Stimulated activated naive CD8-positive, alpha-beta T cell treated with anti-CD3 and anti-CD28 coated beads, Interleukin-15, amount 100 ng/mL, for 72 hours (primary cell): ENCODE results near the gene CDCA3.
"Not testable (repeated sequence)": the region's sequence is repeated elsewhere in the genome, so short reads cannot be mapped to it uniquely, and the experiment has no call there.

Experiments used
- ATAC-seq: fragments of 150-1000 bp; cut with Tn5 transposase; 2 replicates; pipeline ENCODE4 v1.10.0; 2021; ENCODE audit warnings: mild to moderate bottlenecking, moderate library complexity
- DNase-seq, 2 donors: peaks; one replicate each; pipeline ENCODE4 v3.0.0; 2021 to 2022
- H3K27ac Mint-ChIP-seq, 2 donors: one replicate each; pipeline ENCODE4 v1.8.0; 2022; ENCODE audit warnings: mild to moderate bottlenecking in 2 of 2, mixed read lengths in 2 of 2, moderate library complexity in 2 of 2
- H3K27me3 Mint-ChIP-seq: one replicate; pipeline ENCODE4 v1.8.0; 2022; ENCODE audit warnings: mixed read lengths
- H3K4me1 Mint-ChIP-seq: one replicate; pipeline ENCODE4 v1.8.0; 2022; ENCODE audit warnings: mild to moderate bottlenecking, mixed read lengths
- H3K4me3 Mint-ChIP-seq, 2 donors: one replicate each; pipeline ENCODE4 v1.8.0; 2022; ENCODE audit warnings: mild to moderate bottlenecking in 2 of 2, mixed read lengths in 2 of 2, moderate library complexity in 1 of 2
- H3K9me3 Mint-ChIP-seq, 2 donors: one replicate each; pipeline ENCODE4 v1.8.0; 2022; ENCODE audit warnings: mixed read lengths in 2 of 2

The CDCA3 gene

DNA sequence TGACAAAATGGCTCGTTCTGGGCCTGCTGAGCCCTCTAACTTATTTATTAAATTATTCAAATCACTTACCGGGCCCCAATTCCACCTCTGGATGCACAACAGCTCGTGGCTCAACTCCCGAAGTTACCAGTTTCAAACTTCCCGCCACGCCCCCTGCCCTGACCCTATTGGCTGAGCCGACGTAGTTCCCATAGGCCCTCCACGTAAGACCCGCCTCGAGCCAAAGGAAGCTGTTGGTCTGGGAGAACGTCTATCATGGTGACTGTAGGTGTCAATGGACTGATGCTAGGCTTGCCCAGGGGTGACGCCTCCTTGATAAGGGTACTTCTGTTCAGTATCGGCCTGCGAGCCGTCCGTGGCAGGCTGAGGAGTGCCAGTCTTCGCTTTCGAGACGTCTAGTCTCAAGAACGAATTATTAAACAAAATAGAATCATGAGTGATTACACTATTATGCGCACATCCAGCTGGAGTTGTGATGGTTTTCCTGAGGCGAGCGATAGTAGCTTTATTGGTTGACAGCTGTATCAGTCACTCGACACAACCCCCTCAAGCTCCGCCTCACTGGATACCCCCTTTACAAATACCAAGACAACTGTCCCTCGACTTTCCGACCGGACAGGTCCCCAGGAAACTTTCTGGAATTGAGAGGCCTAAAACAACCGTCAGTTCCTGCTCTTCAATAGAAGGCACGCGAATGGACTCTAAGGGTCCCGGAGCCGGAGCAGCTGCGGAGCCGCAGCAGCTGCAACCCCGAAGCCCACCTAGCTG, at the start of gene CDCA3:
CDCA3 (minus strand) TSS at position 134 of the 768 bp plus-strand sequence. CDS start 334 bp downstream, outside the sequence.
- DNase-seq (peak; percentile 91 to 96), ATAC-seq (peak; percentile 76)
- Mint-ChIP-seq H3K4me3 (peak within 1 kb of the TSS; percentile 92 to 97), H3K4me1 (peaks cover 38% of the 10 kb centered on the region), H3K27me3 (no peaks in the 10 kb centered on the region), H3K27ac (peak within 1 kb of the TSS; percentile 99), H3K9me3 (no peaks in the 10 kb centered on the region)

DNA sequence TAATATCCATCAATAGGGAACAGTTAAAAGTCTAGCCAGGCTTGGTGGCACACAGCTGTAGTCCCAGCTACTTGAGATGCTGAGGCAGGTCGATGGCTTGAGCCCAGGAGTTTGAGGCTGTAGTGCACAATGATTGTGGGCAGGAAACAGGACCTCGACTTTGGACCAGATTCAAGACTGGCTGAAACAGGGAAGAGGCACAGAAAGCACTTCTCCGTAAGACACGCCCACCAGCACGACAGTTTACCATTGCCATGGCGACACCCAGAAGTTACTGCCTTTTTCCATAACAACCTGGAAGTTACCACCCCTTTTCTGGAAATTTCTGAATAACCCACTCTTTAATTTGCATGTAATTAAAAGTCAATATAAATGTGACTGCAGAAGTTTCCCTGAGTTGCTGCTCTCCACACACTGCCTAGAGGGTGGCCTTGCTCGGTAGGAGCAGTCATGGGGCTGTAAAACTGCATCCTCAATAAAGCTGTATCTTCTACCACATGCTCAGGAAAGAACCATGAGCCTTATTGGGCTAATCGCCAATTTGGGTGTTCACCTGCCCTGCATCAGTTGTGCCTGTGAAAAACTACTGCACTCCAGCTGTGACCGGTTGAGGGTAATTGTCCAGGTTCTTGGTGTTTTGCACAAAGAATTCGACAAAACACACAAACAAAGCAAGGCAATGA, 48.9 kb upstream of the CDCA3 start:
- ATAC-seq (no peak), DNase-seq (peak in 1 of 2 donors; percentile 36)
- Mint-ChIP-seq H3K4me3 (no peak overlapping the region), H3K27ac (peak overlapping the region in 1 of 2 donors; percentile 19), H3K27me3 (no peaks in the 10 kb centered on the region), H3K4me1 (peaks cover 16% of the 10 kb centered on the region), H3K9me3 (no peaks in the 10 kb centered on the region)

DNA sequence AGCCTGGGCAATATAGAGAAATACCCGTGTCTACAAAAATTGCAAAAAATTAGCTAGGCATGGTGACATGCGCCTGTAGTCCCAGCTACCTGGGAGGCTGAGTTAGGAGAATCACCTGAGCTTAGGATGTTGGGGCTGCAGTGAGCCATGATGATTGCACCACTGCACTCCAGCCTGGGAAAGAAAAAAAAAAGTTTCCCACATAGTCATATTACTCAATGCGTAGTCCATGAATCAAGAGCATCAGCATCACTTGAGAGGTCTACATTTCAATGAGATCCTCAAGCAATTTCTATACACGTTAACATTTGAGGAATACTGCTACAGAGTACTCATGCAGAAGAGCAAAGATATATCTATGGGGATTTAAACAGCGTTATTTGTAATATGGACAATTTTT, 48.3 kb upstream of the CDCA3 start:
- Mint-ChIP-seq H3K9me3 (no peaks in the 10 kb centered on the region), H3K4me1 (peaks cover 16% of the 10 kb centered on the region), H3K4me3 (no peak overlapping the region), H3K27me3 (no peaks in the 10 kb centered on the region), H3K27ac (no peak overlapping the region)
- ATAC-seq (no peak), DNase-seq (no peak)

DNA sequence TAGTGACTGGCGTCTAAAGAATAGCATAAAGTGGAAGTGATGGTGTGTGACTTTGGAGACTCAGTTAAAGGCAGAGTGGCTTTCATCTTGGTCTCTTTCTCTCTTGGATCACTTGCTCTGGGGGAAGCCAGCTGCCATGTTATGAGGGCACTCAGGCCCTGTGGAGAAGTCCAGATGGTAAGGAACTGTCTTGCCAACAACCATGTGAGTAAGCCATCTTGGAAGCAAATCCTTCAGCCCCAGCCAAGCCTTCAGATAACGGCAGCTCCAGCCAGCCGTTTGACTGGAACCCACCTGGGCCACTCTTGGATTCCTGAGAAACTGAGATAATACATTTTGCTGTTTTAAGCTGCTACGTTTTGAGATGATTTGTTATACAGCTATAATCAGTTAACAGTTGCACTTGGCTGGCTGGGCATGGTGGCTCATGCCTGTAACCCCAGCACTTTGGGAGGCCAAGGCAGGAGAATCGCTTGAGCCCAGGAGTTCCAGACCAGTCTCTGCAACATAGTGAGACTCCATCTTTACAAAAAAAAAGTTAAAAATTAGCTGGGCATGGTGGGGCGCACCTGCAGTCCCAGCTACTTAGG, 45.9 kb upstream of the CDCA3 start:
- no peak for DNase-seq
- Mint-ChIP-seq H3K4me3 (no peak overlapping the region), H3K27ac (no peak overlapping the region)

DNA sequence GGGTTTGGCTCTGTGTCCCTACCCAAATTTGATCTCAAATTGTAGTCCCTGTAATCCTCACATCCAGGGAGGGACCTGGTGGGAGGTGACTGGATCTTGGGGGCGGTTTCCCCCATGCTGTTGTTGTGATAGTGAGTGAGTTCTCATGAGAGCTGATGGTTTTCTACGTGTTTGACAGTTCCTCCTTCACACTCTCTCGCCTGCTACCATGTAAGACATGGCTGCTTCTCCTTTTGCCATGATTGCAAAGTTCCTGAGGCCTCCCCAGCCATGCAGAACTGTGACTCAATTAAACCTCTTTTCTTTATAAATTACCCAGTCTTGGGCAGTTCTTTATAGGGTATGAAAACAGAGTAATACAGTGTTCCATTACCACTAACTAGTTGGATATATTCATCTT, 43.2 kb upstream of the CDCA3 start:
- no peak for ATAC-seq
- no peak for DNase-seq
- Mint-ChIP-seq H3K4me3 (no peak overlapping the region), H3K27me3 (no peaks in the 10 kb centered on the region), H3K4me1 (peaks cover 31% of the 10 kb centered on the region), H3K27ac (no peak overlapping the region), H3K9me3 (no peaks in the 10 kb centered on the region)

More for the DNA sequence above, 45.9 kb upstream of the CDCA3 start:
- Mint-ChIP-seq H3K4me1 (peaks cover 25% of the 10 kb centered on the region), H3K9me3 (no peaks in the 10 kb centered on the region), H3K27me3 (no peaks in the 10 kb centered on the region)
- ATAC-seq, result no peak

DNA sequence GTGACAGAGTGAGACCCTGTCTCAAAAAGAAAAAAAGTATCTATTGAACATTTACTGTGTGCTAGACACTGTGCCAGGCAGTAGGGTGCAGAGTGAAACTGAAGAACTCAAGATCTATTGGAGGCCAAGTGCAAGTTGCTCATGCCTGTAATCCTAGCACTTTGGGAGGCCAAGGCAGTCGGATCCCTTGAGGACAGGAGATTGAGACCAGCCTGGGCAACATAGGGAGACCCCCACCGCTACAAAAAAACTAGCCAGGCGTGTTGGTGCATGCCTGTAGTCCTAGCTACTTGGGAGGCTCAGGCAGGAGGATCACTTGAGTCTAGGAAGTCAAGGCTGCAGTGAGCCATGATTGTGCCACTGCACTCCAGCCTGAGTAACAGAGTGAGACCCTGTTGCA, 41.6 kb upstream of the CDCA3 start:
- H3K9me3 Mint-ChIP-seq, DNase-seq, ATAC-seq, H3K27me3 Mint-ChIP-seq: not testable (repeated sequence)
- peak overlapping the region in 1 of 2 donors; percentile 15 for H3K27ac Mint-ChIP-seq
- H3K4me1 Mint-ChIP-seq, result peaks cover 30% of the 10 kb centered on the region
- H3K4me3 Mint-ChIP-seq, result peak overlapping the region; percentile 86 to 90

DNA sequence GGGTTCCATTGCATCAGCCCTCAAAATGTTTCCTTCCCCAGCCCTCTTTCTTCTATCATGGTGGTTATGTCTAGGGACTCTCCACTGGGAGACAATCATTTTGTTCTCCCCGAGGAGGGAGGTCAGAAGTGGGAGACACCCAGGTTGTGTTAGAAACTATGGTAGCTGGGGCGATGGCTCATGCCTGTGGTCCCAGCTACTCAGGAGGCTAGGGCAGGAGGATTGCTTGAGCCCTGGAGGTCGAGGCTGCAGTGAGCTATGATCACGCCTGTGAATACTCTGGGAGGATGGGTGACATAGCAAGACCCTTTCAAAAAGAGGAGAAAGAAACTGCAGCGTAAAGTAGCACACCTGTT, 40.5 kb upstream of the CDCA3 start:
- Mint-ChIP-seq H3K4me1 (peaks cover 30% of the 10 kb centered on the region), H3K4me3 (peak overlapping the region; percentile 86 to 90), H3K27me3 (no peaks in the 10 kb centered on the region), H3K9me3 (no peaks in the 10 kb centered on the region), H3K27ac (peak overlapping the region; percentile 92 to 98)
- peak in 1 of 2 donors; percentile 54 for DNase-seq
- ATAC-seq, result peak; percentile 39

DNA sequence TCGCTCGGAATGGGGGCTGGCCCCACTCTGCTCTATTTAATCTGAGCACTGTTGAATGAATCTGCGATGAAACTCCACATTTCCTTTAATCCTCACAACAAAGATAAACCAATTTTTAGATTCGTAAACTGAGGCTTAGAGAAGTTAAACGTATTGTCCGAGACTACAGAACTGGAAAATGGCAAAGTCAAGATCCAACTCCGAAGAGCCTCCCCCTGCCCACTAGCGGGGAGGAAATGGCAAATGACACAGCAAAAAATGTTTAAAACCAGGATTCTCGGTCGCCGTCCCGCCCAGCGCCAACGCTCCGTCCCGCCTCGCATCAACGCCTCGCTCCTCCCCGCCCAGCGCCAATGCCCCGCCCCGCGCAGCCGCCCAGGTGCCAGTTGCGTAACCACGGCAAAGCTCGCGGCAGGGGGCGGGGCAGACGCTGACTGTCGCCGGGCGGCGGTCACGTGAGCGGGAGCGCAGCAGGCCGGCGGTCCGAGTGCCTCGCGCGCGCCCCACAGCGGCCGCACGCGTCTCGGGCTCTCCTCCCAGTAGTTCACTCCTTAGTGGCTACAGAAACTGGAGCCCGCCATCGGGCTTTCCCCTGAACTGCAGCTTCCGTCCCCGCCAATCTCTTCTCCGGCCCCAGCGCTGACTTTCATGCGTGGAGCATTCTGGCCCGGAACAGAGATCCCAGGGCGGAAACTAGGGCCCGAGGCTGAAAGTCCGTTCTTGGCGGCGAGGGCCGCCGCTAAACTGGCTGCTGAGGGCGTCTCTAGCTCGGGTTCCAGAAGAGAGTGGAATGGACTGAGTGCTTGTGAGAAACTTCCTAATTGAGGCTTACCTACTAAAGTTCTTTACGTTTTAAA, 39.9 kb upstream of the CDCA3 start:
- Mint-ChIP-seq H3K27me3 (no peaks in the 10 kb centered on the region), H3K4me1 (peaks cover 30% of the 10 kb centered on the region), H3K9me3 (no peaks in the 10 kb centered on the region), H3K27ac (peak overlapping the region; percentile 92 to 98), H3K4me3 (peak overlapping the region; percentile 86 to 90)
- peak; percentile 97 for ATAC-seq
- peak; percentile 99 for DNase-seq

DNA sequence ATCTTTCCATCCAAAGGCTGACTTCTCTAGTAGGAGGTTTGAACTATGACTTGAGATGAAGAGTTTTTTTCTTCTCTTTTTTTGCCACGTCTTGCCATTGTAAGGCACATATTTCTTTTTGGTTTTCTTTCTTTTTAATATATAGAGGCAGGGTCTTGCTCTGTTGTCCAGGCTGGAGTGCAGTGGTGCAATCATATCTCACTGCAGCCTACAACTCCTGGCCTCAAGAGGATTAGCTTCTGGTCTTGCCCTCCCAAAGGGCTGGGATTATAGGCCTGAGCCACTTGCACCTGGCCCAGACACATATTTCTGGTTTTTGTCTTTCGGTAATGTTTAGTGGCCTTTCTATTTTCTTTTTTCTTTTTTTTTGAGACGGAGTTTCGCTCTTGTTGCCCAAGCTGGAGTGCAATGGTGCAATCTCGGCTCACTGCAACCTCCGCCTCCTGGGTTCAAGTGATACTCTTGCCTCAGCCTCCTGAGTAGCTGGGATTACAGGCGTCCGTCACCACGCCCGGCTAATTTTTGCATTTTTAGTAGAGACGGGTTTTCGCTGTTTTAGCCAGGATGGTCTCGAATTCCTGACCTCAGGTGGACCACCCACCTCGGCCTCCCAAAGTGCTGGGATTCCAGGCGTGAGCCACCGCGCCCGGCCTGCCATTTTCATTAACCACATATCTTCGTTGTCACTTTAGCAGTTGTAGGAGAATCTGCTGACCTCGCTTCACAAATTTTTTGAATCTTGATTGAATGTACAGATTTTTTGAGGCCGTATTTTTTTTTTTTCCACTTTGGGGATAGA, 38.9 kb upstream of the CDCA3 start:
- ATAC-seq, result not testable (repeated sequence)

DNA sequence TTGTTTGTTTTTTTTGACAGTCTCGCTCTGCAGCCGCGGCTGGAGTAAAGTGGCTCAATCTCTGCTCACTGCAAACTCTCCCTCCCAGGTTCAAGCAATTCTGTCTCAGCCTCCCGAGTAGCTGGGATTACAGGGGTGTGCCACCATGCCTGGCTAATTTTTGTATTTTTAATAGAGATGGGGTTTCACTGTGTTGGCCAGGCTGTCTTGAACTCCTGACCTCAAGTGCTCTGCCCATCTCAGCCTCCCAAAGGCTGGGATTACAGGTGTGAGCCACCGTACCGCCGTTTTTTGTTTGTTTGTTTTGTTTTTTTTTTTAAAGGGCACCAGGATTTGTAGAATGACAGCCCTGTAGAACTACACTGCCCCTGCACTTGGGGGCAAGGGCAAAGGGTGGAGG, 37.7 kb upstream of the CDCA3 start:
- H3K4me1 Mint-ChIP-seq, result peaks cover 30% of the 10 kb centered on the region
- ATAC-seq, H3K27me3 Mint-ChIP-seq, DNase-seq, H3K27ac Mint-ChIP-seq, H3K4me3 Mint-ChIP-seq, H3K9me3 Mint-ChIP-seq: not testable (repeated sequence)

More for the DNA sequence above, 38.9 kb upstream of the CDCA3 start:
- Mint-ChIP-seq H3K4me3 (peak overlapping the region; percentile 86 to 90), H3K27ac (peak overlapping the region in 1 of 2 donors; percentile 98), H3K4me1 (peaks cover 30% of the 10 kb centered on the region)
- H3K27me3 Mint-ChIP-seq, DNase-seq, H3K9me3 Mint-ChIP-seq: not testable (repeated sequence)

DNA sequence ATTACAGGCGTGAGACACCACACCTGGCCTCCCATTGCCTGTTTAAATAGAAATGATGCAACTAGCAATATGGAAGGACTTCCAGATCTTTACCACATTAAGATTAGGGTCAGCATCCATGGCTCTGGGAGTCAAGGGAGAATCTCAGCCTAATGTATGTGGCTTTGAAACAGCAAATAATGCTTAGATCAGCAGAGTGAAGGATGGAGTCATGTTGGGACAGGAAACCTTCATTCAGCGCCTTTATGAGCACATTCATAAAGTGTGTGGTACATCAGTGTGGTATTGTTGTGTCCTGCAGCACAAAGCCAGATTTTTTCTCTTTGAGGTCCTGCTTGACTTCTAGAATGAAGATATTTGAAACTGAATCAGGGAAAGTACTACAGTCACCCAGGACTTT, 37.3 kb upstream of the CDCA3 start:
- Mint-ChIP-seq H3K4me3 (no peak overlapping the region), H3K4me1 (peaks cover 30% of the 10 kb centered on the region), H3K27ac (peak overlapping the region in 1 of 2 donors; percentile 27), H3K27me3 (no peaks in the 10 kb centered on the region), H3K9me3 (no peaks in the 10 kb centered on the region)
- ATAC-seq (no peak), DNase-seq (no peak)

DNA sequence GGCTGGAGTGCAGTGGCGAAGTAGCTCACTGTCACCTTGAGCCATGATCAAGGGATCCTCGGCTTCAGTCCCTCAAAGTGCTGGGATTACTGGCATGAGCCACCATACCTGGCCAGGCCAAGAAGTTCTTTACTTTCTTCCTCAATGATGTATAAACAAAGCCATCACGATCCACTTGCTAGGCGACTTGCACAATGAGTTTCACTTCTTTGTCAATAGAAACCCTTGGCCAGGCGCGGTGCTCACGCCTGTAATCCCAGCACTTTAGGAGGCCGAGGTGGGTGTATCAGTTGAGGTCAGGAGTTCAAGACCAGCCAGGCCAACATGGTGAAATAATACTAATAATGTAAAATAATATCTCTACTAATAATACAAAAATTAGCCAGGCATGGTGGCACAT, 36.4 kb upstream of the CDCA3 start:
- Mint-ChIP-seq H3K4me3 (no peak overlapping the region), H3K4me1 (peaks cover 26% of the 10 kb centered on the region), H3K27ac (no peak overlapping the region), H3K27me3 (no peaks in the 10 kb centered on the region), H3K9me3 (no peaks in the 10 kb centered on the region)
- no peak for ATAC-seq
- no peak for DNase-seq

DNA sequence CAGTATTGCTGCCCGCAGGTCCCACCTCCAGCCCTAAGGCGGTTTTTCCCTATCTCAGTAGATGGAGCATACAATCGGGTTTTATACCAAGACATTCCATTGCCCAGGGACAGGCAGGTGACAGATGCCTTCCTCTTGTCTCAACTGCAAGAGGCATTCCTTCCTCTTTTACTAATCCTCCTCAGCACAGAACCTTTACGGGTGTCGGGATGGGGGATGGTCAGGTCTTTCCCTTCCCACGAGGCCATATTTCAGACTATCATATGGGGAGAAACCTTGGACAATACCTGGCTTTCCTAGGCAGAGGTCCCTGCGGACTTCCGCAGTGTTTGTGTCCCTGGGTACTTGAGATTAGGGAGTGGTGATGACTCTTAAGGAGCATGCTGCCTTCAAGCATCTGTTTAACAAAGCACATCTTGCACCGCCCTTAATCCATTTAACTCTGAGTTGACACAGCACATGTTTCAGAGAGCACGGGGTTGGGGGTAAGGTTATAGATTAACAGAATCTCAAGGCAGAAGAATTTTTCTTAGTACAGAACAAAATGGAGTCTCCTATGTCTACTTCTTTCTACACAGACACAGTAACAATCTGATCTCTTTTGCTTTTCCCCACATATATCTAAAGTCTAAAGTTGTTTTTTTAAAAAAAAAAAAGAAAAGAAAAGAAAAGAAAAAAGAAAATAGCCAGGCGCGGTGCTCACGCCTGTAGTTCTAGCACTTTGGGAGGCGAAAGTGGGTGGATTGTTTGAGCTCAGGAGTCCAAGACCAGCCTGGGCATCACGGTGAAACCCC, 35.3 kb upstream of the CDCA3 start:
- not testable (repeated sequence) for H3K27me3 Mint-ChIP-seq, H3K4me3 Mint-ChIP-seq, H3K9me3 Mint-ChIP-seq, ATAC-seq, H3K27ac Mint-ChIP-seq, DNase-seq
- H3K4me1 Mint-ChIP-seq, result peaks cover 16% of the 10 kb centered on the region

DNA sequence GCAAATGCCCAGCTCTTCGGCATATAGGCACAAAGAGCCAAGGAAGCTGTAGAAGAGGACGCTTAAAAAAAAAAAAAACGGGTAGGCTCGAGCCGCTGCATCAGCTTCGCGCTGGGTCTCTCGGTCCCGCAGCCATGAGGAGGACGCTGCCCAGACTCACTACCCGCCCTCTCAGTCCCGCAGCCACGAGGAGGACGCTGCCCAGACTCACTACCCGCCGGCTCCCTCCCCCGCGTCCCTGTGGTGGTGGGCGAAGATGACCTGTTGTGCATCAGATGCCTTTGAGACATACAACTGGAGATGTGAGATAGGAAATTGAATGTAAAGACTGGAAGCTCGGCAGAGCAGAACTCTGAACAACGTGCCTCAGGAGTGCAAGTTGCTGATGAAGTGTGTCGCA, 33.5 kb upstream of the CDCA3 start:
- no peak for DNase-seq
- H3K4me1 Mint-ChIP-seq, result no peaks in the 10 kb centered on the region
- no peak for ATAC-seq
- H3K27me3 Mint-ChIP-seq, result no peaks in the 10 kb centered on the region
- no peak overlapping the region for H3K27ac Mint-ChIP-seq
- H3K4me3 Mint-ChIP-seq, result no peak overlapping the region
- H3K9me3 Mint-ChIP-seq, result no peaks in the 10 kb centered on the region
